HepG2 (cell line): ENCODE results near the gene NINJ2. TPM values are rescaled to one million over a fixed set of nuclear protein-coding genes. Genes with fewer than 3 reads are reported as not detected.
A peak's percentile ranks its signal among the peaks of the same experiment; 100 is the strongest.

ENCODE experiments used
- CAMTA2 ChIP-seq: sonication (generic); formaldehyde crosslinking; IDR thresholded peaks from 2 replicates; pipeline ENCODE4 v1.4.0; 2020; ENCODE audit warnings: mild to moderate bottlenecking, missing genetic modification reagents, borderline replicate concordance
- FOXM1 ChIP-seq: sonication (generic); formaldehyde crosslinking; IDR thresholded peaks from 2 replicates; pipeline ENCODE4 v1.5.0; 2020; ENCODE audit warnings: missing genetic modification reagents
- KAT2B ChIP-seq: fragments of 150-350 bp; IDR thresholded peaks from 2 replicates; pipeline ENCODE4 v1.6.1; 2014; ENCODE audit warnings: low read depth, low read length, borderline replicate concordance
- KAT8 ChIP-seq: IDR thresholded peaks from 2 replicates; pipeline ENCODE4 v1.6.1; 2016; ENCODE audit warnings: missing genetic modification reagents, missing compliant biosample characterization
- KDM2A ChIP-seq: sonication (generic); formaldehyde crosslinking; IDR thresholded peaks from 2 replicates; pipeline ENCODE4 v1.4.0; 2020; ENCODE audit warnings: low read depth, missing genetic modification reagents, borderline replicate concordance
- MBNL3 ChIP-seq: fragments of 250-450 bp; sonication (Bioruptor Pico); conservative IDR thresholded peaks from 2 replicates; pipeline ENCODE4 v1.8.0; 2022; ENCODE audit warnings: mild to moderate bottlenecking, inconsistent platforms
- MXD4 ChIP-seq: IDR thresholded peaks from 2 replicates; pipeline ENCODE4 v1.6.1; 2016; ENCODE audit warnings: mild to moderate bottlenecking, missing biosample characterization, missing genetic modification reagents
- NFIC ChIP-seq: IDR thresholded peaks from 2 replicates; pipeline ENCODE4 v1.6.1; 2012; ENCODE audit warnings: mild to moderate bottlenecking, low read length, inconsistent platforms
- SMAD9 ChIP-seq: sonication (generic); formaldehyde crosslinking; IDR thresholded peaks from 2 replicates; pipeline ENCODE4 v1.5.1; 2020; ENCODE audit warnings: mild to moderate bottlenecking, missing genetic modification reagents
- ZC3H13 ChIP-seq: sonication (generic); formaldehyde crosslinking; IDR thresholded peaks from 2 replicates; pipeline ENCODE4 v1.8.1; 2023; ENCODE audit warnings: mild to moderate bottlenecking, missing genetic modification reagents, moderate library complexity
- ZFP41 ChIP-seq: sonication (generic); formaldehyde crosslinking; IDR thresholded peaks from 2 replicates; pipeline ENCODE4 v1.4.0; 2020; ENCODE audit warnings: mild to moderate bottlenecking, missing genetic modification reagents, borderline replicate concordance
- ZFP62 ChIP-seq: sonication (generic); formaldehyde crosslinking; IDR thresholded peaks from 2 replicates; pipeline ENCODE4 v1.4.0; 2020; ENCODE audit warnings: missing genetic modification reagents
- ZNF264 ChIP-seq: sonication (generic); formaldehyde crosslinking; IDR thresholded peaks from 2 replicates; pipeline ENCODE4 v1.4.0; 2020; ENCODE audit warnings: missing genetic modification reagents
- ZNF296 ChIP-seq: sonication (generic); formaldehyde crosslinking; conservative IDR thresholded peaks from 2 replicates; pipeline ENCODE4 v1.5.0; 2020; ENCODE audit warnings: mild to moderate bottlenecking, missing genetic modification reagents
- ZNF431 ChIP-seq: sonication (generic); formaldehyde crosslinking; IDR thresholded peaks from 2 replicates; pipeline ENCODE4 v1.9.0; 2022; ENCODE audit warnings: missing genetic modification reagents, low read depth, mild to moderate bottlenecking, borderline replicate concordance
- ZNF572 ChIP-seq: sonication (generic); formaldehyde crosslinking; IDR thresholded peaks from 2 replicates; pipeline ENCODE4 v1.5.1; 2020; ENCODE audit warnings: mild to moderate bottlenecking, missing genetic modification reagents
- ZNF761 ChIP-seq: sonication (generic); formaldehyde crosslinking; conservative IDR thresholded peaks from 2 replicates; pipeline ENCODE4 v1.4.0; 2020; ENCODE audit warnings: mild to moderate bottlenecking, missing genetic modification reagents
- ZSCAN22 ChIP-seq: sonication (generic); formaldehyde crosslinking; IDR thresholded peaks from 2 replicates; pipeline ENCODE4 v1.4.0; 2020; ENCODE audit warnings: mild to moderate bottlenecking, missing genetic modification reagents
- polyA plus RNA-seq, 8 experiments: library from polyadenylated mRNA; depleted of rRNA in 3 of 8; stranded (reverse) in 7 of 8; unstranded in 1 of 8; fragments of >200 nt; fragmentation: Illumina TruSeq in 4 of 8; extraction: Trizol in 4 of 8; gene quantifications; 2 replicates each; pipeline versions ENCODE4 v1.2.1 to v1.2.3, GENCODE V29; 2011 to 2016; ENCODE audit warnings: low read depth in 4 of 8, missing spikeins in 1 of 8, mixed read lengths in 1 of 8; ENCODE audit not compliant: insufficient read depth in 1 of 8
- total RNA-seq, 5 experiments: library from RNA; depleted of rRNA; stranded (reverse); fragments of >200 nt; fragmentation: Illumina TruSeq; extraction: Trizol; gene quantifications; 2 replicates each; pipeline ENCODE4 v1.2.3, GENCODE V29; 2016; ENCODE audit warnings: low read depth in 1 of 5
- TF ChIP-seq, protein P1 (sequence below): sonication (generic); formaldehyde crosslinking; IDR thresholded peaks from 2 replicates; pipeline ENCODE4 v1.4.0; 2020; ENCODE audit warnings: missing genetic modification reagents
- TF ChIP-seq, protein P2 (sequence below): sonication (generic); formaldehyde crosslinking; IDR thresholded peaks from 2 replicates; pipeline ENCODE4 v1.8.0; 2022; ENCODE audit warnings: mild to moderate bottlenecking, missing genetic modification reagents, borderline replicate concordance
- TF ChIP-seq, protein P3 (sequence below): sonication (generic); formaldehyde crosslinking; IDR thresholded peaks from 2 replicates; pipeline ENCODE4 v1.9.0; 2022; ENCODE audit warnings: low read depth, missing genetic modification reagents
- TF ChIP-seq, protein P4 (sequence below): sonication (generic); formaldehyde crosslinking; conservative IDR thresholded peaks from 2 replicates; pipeline ENCODE4 v1.5.0; 2020; ENCODE audit warnings: missing genetic modification reagents

NINJ2 gene
- total and polyA plus RNA-seq, 2 of the 13 experiments (the other 11 are each of a cell fraction or from before 2014, with no cell fraction given): 0.62 to 3.8 TPM

DNA sequence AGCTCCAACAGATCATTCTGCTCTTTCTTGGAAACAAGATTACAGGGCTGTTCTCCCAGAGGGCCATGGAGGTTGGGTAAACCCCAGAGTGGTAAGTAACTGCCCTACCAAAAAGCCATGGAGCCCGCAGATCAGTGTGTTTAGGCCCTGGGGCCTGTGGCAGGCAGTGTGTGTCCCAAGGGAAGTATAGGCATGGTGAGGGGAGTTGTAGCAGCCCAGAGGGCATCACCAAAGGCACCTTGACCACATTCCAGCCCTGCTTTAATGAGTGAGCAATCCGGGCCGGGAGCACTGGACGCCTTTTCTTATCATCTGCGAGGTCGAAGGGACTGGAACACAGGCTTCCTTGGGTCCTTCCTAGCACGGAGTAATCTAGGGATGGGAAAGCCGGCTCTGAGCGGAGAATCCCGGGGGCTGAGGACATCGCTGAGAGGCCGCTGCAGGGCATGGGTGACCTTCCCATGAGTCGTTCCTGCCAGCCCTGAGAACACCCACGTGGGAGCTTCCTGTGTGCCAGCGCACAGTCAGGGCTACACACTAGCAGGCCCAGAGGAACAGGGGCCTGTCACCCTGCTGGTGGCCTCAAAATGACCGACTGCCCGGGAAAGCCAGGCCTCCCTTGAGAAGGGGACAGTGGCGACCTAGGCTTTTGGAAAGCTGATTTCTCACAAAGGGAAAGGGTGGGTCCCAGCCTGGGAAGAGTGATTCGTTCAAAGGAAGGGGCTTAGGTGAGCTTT is 91.3 kb downstream of the NINJ2 start (continued):
- TF ChIP-seq, protein P1, sequence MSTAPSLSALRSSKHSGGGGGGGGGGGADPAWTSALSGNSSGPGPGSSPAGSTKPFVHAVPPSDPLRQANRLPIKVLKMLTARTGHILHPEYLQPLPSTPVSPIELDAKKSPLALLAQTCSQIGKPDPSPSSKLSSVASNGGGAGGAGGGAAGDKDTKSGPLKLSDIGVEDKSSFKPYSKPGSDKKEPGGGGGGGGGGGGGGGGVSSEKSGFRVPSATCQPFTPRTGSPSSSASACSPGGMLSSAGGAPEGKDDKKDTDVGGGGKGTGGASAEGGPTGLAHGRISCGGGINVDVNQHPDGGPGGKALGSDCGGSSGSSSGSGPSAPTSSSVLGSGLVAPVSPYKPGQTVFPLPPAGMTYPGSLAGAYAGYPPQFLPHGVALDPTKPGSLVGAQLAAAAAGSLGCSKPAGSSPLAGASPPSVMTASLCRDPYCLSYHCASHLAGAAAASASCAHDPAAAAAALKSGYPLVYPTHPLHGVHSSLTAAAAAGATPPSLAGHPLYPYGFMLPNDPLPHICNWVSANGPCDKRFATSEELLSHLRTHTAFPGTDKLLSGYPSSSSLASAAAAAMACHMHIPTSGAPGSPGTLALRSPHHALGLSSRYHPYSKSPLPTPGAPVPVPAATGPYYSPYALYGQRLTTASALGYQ: no peak
- TF ChIP-seq ZFP62 (CRISPR knock-in tag): no peak
- TF ChIP-seq ZNF761 (CRISPR knock-in tag): no peak
- peak; percentile 22; the same call in 1 of the 2 replicates for TF ChIP-seq KAT8 (CRISPR knock-in tag)
- TF ChIP-seq KAT2B: no peak
- TF ChIP-seq SMAD9 (CRISPR knock-in tag): no peak
- TF ChIP-seq MXD4 (CRISPR knock-in tag): peak; percentile 63; the same call in 1 of the 2 replicates
- no peak for TF ChIP-seq ZSCAN22 (CRISPR knock-in tag)
- TF ChIP-seq ZNF572 (CRISPR knock-in tag): no peak
- TF ChIP-seq, protein P2, sequence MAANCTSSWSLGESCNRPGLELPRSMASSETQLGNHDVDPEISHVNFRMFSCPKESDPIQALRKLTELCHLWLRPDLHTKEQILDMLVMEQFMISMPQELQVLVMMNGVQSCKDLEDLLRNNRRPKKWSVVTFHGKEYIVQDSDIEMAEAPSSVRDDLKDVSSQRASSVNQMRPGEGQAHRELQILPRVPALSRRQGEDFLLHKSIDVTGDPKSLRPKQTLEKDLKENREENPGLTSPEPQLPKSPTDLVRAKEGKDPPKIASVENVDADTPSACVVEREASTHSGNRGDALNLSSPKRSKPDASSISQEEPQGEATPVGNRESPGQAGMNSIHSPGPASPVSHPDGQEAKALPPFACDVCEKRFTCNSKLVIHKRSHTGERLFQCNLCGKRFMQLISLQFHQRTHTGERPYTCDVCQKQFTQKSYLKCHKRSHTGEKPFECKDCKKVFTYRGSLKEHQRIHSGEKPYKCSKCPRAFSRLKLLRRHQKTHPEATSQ (CRISPR knock-in tag): no peak
- no peak for TF ChIP-seq MBNL3 (CRISPR knock-in tag)
- TF ChIP-seq ZNF264 (CRISPR knock-in tag): no peak
- 0 out of 2 replicates have a peak, but pooled peaks have one; percentile 67 for TF ChIP-seq ZFP41 (CRISPR knock-in tag)
- TF ChIP-seq NFIC: no peak
- TF ChIP-seq, protein P3, sequence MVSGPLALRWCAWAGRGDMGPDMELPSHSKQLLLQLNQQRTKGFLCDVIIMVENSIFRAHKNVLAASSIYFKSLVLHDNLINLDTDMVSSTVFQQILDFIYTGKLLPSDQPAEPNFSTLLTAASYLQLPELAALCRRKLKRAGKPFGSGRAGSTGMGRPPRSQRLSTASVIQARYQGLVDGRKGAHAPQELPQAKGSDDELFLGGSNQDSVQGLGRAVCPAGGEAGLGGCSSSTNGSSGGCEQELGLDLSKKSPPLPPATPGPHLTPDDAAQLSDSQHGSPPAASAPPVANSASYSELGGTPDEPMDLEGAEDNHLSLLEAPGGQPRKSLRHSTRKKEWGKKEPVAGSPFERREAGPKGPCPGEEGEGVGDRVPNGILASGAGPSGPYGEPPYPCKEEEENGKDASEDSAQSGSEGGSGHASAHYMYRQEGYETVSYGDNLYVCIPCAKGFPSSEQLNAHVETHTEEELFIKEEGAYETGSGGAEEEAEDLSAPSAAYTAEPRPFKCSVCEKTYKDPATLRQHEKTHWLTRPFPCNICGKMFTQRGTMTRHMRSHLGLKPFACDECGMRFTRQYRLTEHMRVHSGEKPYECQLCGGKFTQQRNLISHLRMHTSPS (CRISPR knock-in tag): peak; percentile 89
- no peak for TF ChIP-seq ZNF296 (CRISPR knock-in tag)
- no peak for TF ChIP-seq ZC3H13 (CRISPR knock-in tag)
- TF ChIP-seq KDM2A (CRISPR knock-in tag): peak; percentile 31; the same call in 1 of the 2 replicates
- 0 out of 2 replicates have a peak, but pooled peaks have one; percentile 49 for TF ChIP-seq ZNF431
- no peak for TF ChIP-seq FOXM1 (CRISPR knock-in tag)
- TF ChIP-seq CAMTA2 (CRISPR knock-in tag): no peak
- TF ChIP-seq, protein P4, sequence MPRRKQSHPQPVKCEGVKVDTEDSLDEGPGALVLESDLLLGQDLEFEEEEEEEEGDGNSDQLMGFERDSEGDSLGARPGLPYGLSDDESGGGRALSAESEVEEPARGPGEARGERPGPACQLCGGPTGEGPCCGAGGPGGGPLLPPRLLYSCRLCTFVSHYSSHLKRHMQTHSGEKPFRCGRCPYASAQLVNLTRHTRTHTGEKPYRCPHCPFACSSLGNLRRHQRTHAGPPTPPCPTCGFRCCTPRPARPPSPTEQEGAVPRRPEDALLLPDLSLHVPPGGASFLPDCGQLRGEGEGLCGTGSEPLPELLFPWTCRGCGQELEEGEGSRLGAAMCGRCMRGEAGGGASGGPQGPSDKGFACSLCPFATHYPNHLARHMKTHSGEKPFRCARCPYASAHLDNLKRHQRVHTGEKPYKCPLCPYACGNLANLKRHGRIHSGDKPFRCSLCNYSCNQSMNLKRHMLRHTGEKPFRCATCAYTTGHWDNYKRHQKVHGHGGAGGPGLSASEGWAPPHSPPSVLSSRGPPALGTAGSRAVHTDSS (CRISPR knock-in tag): no peak
